Fibroblast of villous mesenchyme (primary cell): Measurements from ENCODE around the gene PAX7. TPM values are rescaled to one million over a fixed set of nuclear protein-coding genes. Genes with fewer than 3 reads are reported as not detected.

Source experiments
- DNase-seq: peaks from one replicate; pipeline ENCODE4 v3.0.0-alpha.2; 2010; ENCODE audit warnings: low read depth
- H3K4me3 ChIP-seq: 2 replicates; pipeline ENCODE4 v1.5.1; 2011; ENCODE audit warnings: low read depth, mild to moderate bottlenecking, low read length
- total RNA-seq: library from RNA; depleted of rRNA; stranded (reverse); fragments of >200 nt; gene quantifications from 2 replicates; pipeline ENCODE4 v1.2.3, GENCODE V29; 2012
- TF ChIP-seq, protein P1 (sequence below): IDR thresholded peaks from 2 replicates; pipeline ENCODE4 v1.5.1; 2012; ENCODE audit warnings: low read depth, mild to moderate bottlenecking, low read length; ENCODE audit not compliant: insufficient read depth

PAX7 gene
- total RNA-seq, 1 donor = not detected

- DNase-seq = no peak
- TF ChIP-seq, protein P1, sequence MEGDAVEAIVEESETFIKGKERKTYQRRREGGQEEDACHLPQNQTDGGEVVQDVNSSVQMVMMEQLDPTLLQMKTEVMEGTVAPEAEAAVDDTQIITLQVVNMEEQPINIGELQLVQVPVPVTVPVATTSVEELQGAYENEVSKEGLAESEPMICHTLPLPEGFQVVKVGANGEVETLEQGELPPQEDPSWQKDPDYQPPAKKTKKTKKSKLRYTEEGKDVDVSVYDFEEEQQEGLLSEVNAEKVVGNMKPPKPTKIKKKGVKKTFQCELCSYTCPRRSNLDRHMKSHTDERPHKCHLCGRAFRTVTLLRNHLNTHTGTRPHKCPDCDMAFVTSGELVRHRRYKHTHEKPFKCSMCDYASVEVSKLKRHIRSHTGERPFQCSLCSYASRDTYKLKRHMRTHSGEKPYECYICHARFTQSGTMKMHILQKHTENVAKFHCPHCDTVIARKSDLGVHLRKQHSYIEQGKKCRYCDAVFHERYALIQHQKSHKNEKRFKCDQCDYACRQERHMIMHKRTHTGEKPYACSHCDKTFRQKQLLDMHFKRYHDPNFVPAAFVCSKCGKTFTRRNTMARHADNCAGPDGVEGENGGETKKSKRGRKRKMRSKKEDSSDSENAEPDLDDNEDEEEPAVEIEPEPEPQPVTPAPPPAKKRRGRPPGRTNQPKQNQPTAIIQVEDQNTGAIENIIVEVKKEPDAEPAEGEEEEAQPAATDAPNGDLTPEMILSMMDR = no peak
- no peak overlapping the region for H3K4me3 ChIP-seq
Measured at GRCh38 chr1:18607289-18607760, 23.3 kb upstream of the PAX7 start.

DNA sequence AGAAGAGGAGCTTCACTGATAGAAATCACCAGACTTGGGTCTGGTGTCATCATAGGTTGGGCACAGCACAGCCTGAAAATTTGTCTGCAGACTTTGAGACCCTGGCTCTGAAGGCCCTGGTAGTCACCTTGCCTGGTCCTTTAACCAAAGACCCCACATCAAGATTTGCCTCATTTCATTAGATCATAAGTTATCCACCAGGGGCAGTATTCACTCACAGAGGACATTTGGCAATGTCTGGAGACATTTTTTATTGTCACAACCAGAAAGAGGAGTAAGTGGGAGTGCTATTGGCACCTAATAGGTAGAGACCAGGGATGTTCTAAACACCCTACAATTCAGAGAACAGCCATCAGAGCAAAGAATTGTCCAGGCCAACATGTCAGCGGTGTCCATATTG, 22.1 kb upstream of the PAX7 start:
- DNase-seq = no peak
- no peak overlapping the region for H3K4me3 ChIP-seq
- TF ChIP-seq, protein P1 = no peak

DNA sequence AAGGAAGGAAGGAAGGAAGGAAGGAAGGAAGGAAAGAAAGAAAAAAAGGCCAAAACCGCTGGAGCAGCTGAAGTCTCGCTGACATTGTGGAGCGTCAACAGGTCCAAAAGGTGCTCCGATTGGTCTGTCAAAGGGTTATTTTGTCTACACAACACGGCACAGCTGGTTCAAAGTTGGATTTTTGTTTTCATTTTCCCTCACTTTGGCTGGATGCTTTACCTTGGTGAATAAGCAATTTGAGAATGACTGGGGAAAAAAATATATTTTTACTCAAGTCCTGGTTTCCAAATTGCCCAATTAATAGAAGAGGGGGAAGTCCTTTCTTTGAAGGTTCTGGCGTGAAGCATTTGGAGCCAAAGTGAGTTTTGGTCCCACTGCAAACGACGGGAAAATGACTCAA, 19.3 kb upstream of the PAX7 start:
- H3K4me3 ChIP-seq = no peak overlapping the region
- no peak for DNase-seq
- TF ChIP-seq, protein P1 = no peak

DNA sequence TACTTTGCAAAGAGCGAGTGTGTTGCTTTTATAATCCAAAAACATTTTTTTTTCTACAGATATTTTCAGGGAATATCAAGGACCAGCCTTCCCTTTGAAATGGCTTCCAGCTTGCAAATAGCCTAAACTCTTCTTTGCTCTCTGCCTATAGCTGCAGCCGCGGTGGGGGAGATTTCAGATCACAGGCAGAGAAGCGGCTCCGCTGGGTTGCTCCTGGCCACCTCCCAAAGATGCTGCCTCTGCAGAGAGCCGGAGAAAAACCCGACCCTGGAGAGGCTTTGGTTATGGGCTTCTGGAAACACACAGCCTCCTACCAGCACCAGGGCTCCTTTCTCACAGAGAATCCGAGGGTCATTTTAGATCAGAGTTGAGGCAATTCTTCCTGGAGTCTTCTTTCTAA, 18.6 kb upstream of the PAX7 start:
- no peak for DNase-seq
- TF ChIP-seq, protein P1 = no peak
- no peak overlapping the region for H3K4me3 ChIP-seq

DNA sequence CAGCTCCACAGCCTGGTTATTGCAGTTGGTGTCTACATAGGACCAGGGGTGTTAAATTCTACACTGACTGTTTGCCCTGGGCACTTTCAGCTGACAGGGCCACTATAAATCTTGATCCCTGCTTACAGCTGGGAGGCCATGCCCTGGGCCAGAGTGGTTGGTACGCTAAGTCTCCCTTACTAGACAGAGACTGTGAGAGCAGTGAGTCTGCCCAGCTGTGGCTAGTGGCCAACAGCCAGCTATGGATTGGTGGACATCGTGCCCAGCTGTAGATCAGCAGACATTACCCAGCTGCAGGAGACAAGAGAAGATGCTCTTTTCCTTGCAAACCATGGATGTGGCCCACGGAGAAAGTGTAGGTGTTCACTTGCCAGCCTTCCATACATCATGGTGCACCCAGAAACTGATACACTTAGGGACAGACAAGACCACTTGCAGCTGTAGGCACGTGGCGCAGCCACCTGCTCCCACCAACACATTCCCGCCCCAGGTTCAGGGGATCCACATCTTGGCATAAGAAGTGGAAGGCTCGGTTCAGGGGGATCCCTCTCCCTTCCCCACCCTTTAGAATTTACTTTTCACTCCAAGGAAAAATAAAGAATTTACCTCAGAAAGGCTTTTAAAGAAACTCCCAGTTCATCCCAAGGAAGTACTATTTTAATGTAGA, 16.4 kb upstream of the PAX7 start:
- no peak overlapping the region for H3K4me3 ChIP-seq
- TF ChIP-seq, protein P1 = no peak
- DNase-seq = no peak

- DNase-seq = no peak
- TF ChIP-seq, protein P1 = no peak
Measured at GRCh38 chr1:18618546-18619466, 11.8 kb upstream of the PAX7 start.

More at GRCh38 chr1:18618546-18619466, 11.8 kb upstream of the PAX7 start:
- no peak overlapping the region for H3K4me3 ChIP-seq
